Suprapubic skin (tissue), 4 donors: Measurements from ENCODE around the gene C1QTNF8. TPM values are rescaled to one million over a fixed set of nuclear protein-coding genes. Genes with fewer than 3 reads are reported as not detected.

ENCODE experiments used
- DNase-seq, 2 donors: peaks; one replicate each; pipeline ENCODE4 v3.0.0-alpha.2; 2019; ENCODE audit warnings: low spot score in 2 of 2
- H3K27ac ChIP-seq: fragments of 200-600 bp; sonication (generic); one replicate; pipeline ENCODE4 v1.5.1; 2019
- H3K27me3 ChIP-seq: fragments of 200-600 bp; sonication (generic); one replicate; pipeline ENCODE4 v1.5.1; 2019
- H3K36me3 ChIP-seq: fragments of 200-600 bp; sonication (generic); one replicate; pipeline ENCODE4 v1.5.1; 2019
- H3K4me1 ChIP-seq: fragments of 200-600 bp; sonication (generic); one replicate; pipeline ENCODE4 v1.5.1; 2019
- H3K4me3 ChIP-seq: fragments of 200-600 bp; sonication (generic); one replicate; pipeline ENCODE4 v1.5.1; 2019; ENCODE audit warnings: mild to moderate bottlenecking
- H3K9me3 ChIP-seq: fragments of 200-600 bp; sonication (generic); one replicate; pipeline ENCODE4 v1.5.1; 2019
- EP300 ChIP-seq: sonication (generic); formaldehyde crosslinking; IDR thresholded peaks from one replicate; pipeline ENCODE4 v1.6.1; 2017; ENCODE audit warnings: antibody characterized with exemption
- POLR2A ChIP-seq, 2 donors: fragments of 450-650 bp; IDR thresholded peaks; one replicate each; pipeline ENCODE4 v1.6.1; 2017; ENCODE audit warnings: antibody characterized with exemption in 2 of 2, mild to moderate bottlenecking in 2 of 2, moderate library complexity in 2 of 2
- POLR2AphosphoS5 ChIP-seq, 3 donors: sonication (generic); formaldehyde crosslinking; IDR thresholded peaks; one replicate each; pipeline ENCODE4 v1.6.1; 2017; ENCODE audit warnings: antibody characterized with exemption in 3 of 3
- WGBS: methylation state at CpG from one replicate; pipeline ENCODE4 v1.1.5; 2018; 5-methylcytosine and 5-hydroxymethylcytosine counted together
- total RNA-seq, 4 donors: library from RNA; depleted of rRNA; stranded (reverse); fragments of >200 nt; gene quantifications; one replicate each; pipeline ENCODE4 v1.1.0, GENCODE V29; 2016
- TF ChIP-seq, protein P1 (sequence below), 2 donors: fragments of 200-600 bp in 1 of 2; fragments of 450-650 bp in 1 of 2; sonication (generic) in 1 of 2; IDR thresholded peaks; one replicate each; pipeline ENCODE4 v1.5.1; 2016 to 2019; ENCODE audit warnings: antibody characterized with exemption in 2 of 2, mild to moderate bottlenecking in 1 of 2, moderate library complexity in 1 of 2

Gene C1QTNF8
- total RNA-seq, 4 donors from 2014 or later, result not detected

DNA sequence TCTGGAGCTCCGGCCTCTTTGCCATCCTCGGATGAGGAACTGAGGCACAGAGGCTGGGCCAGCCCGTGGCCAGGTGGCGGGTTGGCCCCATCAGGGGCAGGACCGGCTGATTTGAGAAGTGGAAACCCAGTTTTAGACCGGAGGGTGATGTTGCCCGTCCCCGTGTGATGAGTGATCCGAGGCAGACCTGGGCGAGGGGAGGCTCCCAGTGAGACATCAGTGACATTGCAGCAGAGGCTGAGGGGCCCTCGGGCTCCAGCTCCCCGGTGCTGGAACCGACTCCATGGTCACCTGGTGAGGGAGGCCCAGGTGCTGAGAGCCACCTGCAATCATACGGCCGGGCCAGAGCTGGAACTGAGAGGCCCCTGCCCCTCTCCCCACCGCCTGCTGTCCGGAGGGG is 30.0 kb upstream of the C1QTNF8 start:
- H3K4me1 ChIP-seq, result no peaks in the 10 kb centered on the region
- TF ChIP-seq POLR2AphosphoS5 (IDR thresholded peaks at IDR 0.05), result no peak
- TF ChIP-seq POLR2A (IDR thresholded peaks at IDR 0.05), result no peak
- no peak for TF ChIP-seq EP300
- TF ChIP-seq, protein P1, sequence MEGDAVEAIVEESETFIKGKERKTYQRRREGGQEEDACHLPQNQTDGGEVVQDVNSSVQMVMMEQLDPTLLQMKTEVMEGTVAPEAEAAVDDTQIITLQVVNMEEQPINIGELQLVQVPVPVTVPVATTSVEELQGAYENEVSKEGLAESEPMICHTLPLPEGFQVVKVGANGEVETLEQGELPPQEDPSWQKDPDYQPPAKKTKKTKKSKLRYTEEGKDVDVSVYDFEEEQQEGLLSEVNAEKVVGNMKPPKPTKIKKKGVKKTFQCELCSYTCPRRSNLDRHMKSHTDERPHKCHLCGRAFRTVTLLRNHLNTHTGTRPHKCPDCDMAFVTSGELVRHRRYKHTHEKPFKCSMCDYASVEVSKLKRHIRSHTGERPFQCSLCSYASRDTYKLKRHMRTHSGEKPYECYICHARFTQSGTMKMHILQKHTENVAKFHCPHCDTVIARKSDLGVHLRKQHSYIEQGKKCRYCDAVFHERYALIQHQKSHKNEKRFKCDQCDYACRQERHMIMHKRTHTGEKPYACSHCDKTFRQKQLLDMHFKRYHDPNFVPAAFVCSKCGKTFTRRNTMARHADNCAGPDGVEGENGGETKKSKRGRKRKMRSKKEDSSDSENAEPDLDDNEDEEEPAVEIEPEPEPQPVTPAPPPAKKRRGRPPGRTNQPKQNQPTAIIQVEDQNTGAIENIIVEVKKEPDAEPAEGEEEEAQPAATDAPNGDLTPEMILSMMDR (IDR thresholded peaks at IDR 0.05), result no peak
- no peak overlapping the region for H3K4me3 ChIP-seq
- DNase-seq, result no peak
- peaks cover 70% of the 10 kb centered on the region for H3K27me3 ChIP-seq
- WGBS, result 39% methylated on average over 10 of the region's 17 CpGs
- H3K36me3 ChIP-seq, result no peaks in the 10 kb centered on the region
- no peak overlapping the region for H3K27ac ChIP-seq
- no peaks in the 10 kb centered on the region for H3K9me3 ChIP-seq

- TF ChIP-seq POLR2AphosphoS5 (IDR thresholded peaks at IDR 0.05) (no peak), EP300 (no peak), POLR2A (IDR thresholded peaks at IDR 0.05) (no peak)
- TF ChIP-seq, protein P1 (IDR thresholded peaks at IDR 0.05), result no peak
- peaks cover 76% of the 10 kb centered on the region for H3K27me3 ChIP-seq
Measured at GRCh38 chr16:1125471-1125870, 29.4 kb upstream of the C1QTNF8 start.

GRCh38 chr16:1124795-1125194 is 28.8 kb upstream of the C1QTNF8 start:
- no peaks in the 10 kb centered on the region for H3K36me3 ChIP-seq
- WGBS, result 100% methylated on average over 1 of the region's 11 CpGs
- DNase-seq, result no peak
- H3K4me1 ChIP-seq, result no peaks in the 10 kb centered on the region
- H3K27me3 ChIP-seq, result peaks cover 81% of the 10 kb centered on the region
- TF ChIP-seq POLR2AphosphoS5 (IDR thresholded peaks at IDR 0.05) (no peak), POLR2A (IDR thresholded peaks at IDR 0.05) (no peak), EP300 (no peak)
- TF ChIP-seq, protein P1 (IDR thresholded peaks at IDR 0.05), result no peak
- no peak overlapping the region for H3K27ac ChIP-seq
- H3K9me3 ChIP-seq, result no peaks in the 10 kb centered on the region
- H3K4me3 ChIP-seq, result no peak overlapping the region

More at GRCh38 chr16:1125471-1125870, 29.4 kb upstream of the C1QTNF8 start:
- Histone ChIP-seq H3K27ac (no peak overlapping the region), H3K9me3 (no peaks in the 10 kb centered on the region), H3K36me3 (no peaks in the 10 kb centered on the region), H3K4me3 (no peak overlapping the region), H3K4me1 (no peaks in the 10 kb centered on the region)
- no peak for DNase-seq
- WGBS, result 14% methylated on average over 14 of the region's 18 CpGs

DNA sequence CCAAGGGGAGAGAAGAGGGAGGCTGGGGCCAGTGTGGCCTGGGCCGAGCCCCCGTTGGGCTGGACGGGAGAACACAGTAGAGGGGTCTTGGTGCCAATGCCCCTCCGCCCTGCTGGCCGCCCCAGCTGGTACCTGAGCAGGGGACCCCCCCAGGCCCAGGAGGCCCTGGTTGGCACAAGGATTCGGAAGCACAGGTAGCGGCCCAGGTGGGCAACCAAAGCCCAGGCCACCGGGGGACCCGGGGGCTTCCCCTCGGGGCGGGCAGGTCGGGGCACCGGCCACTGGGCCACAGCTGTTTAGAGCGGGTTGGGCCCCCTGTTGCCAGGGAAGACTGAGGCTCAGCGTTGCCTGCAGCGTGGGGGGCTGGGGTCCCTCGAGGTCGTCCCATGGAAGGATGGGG is 28.2 kb upstream of the C1QTNF8 start:
- no peak overlapping the region for H3K4me3 ChIP-seq
- peaks cover 85% of the 10 kb centered on the region for H3K27me3 ChIP-seq
- H3K36me3 ChIP-seq, result no peaks in the 10 kb centered on the region
- no peaks in the 10 kb centered on the region for H3K4me1 ChIP-seq
- no peaks in the 10 kb centered on the region for H3K9me3 ChIP-seq
- H3K27ac ChIP-seq, result no peak overlapping the region
- WGBS, result 68% methylated on average over 6 of the region's 18 CpGs
- DNase-seq, result no peak
- TF ChIP-seq EP300 (no peak), POLR2AphosphoS5 (IDR thresholded peaks at IDR 0.05) (no peak), POLR2A (IDR thresholded peaks at IDR 0.05) (no peak)
- TF ChIP-seq, protein P1 (IDR thresholded peaks at IDR 0.05), result no peak

- 54% methylated on average over 7 of the region's 21 CpGs for WGBS
- H3K4me1 ChIP-seq, result no peaks in the 10 kb centered on the region
- H3K4me3 ChIP-seq, result no peak overlapping the region
- DNase-seq, result no peak
- no peaks in the 10 kb centered on the region for H3K9me3 ChIP-seq
- H3K27ac ChIP-seq, result no peak overlapping the region
- H3K36me3 ChIP-seq, result no peaks in the 10 kb centered on the region
- peaks cover 90% of the 10 kb centered on the region for H3K27me3 ChIP-seq
- TF ChIP-seq EP300 (no peak), POLR2A (IDR thresholded peaks at IDR 0.05) (no peak), POLR2AphosphoS5 (IDR thresholded peaks at IDR 0.05) (no peak)
- TF ChIP-seq, protein P1 (IDR thresholded peaks at IDR 0.05), result no peak
Measured at GRCh38 chr16:1123525-1124230, 27.6 kb upstream of the C1QTNF8 start.
